HepG2 (cell line): Measurements from ENCODE around the gene SCARF1. TPM values are rescaled to one million over a fixed set of nuclear protein-coding genes. Genes with fewer than 3 reads are reported as not detected.

ENCODE experiments used
- CEBPG ChIP-seq: IDR thresholded peaks from 2 replicates; pipeline ENCODE4 v1.6.1; 2016
- GFI1 ChIP-seq: sonication (generic); formaldehyde crosslinking; IDR thresholded peaks from 2 replicates; pipeline ENCODE4 v1.5.0; 2020; ENCODE audit warnings: missing genetic modification reagents, mild to moderate bottlenecking, borderline replicate concordance
- HIC2 ChIP-seq: sonication (generic); formaldehyde crosslinking; IDR thresholded peaks from 2 replicates; pipeline ENCODE4 v1.9.0; 2022; ENCODE audit warnings: low read depth, missing genetic modification reagents
- IRF2 ChIP-seq: IDR thresholded peaks from 2 replicates; pipeline ENCODE4 v1.6.1; 2018; ENCODE audit warnings: missing genetic modification reagents, missing compliant biosample characterization
- JARID2 ChIP-seq: sonication (generic); formaldehyde crosslinking; IDR thresholded peaks from 2 replicates; pipeline ENCODE4 v1.8.1; 2023; ENCODE audit warnings: missing genetic modification reagents, inconsistent platforms; ENCODE audit not compliant: insufficient replicate concordance
- MTF2 ChIP-seq: sonication (generic); formaldehyde crosslinking; IDR thresholded peaks from 2 replicates; pipeline ENCODE4 v1.5.0; 2020; ENCODE audit warnings: missing genetic modification reagents, borderline replicate concordance
- TCF7L2 ChIP-seq: IDR thresholded peaks from 2 replicates; pipeline ENCODE4 v1.6.1; 2011; ENCODE audit warnings: mild to moderate bottlenecking, low read depth, low read length, moderate library complexity
- TRIM22 ChIP-seq: fragments of 450-650 bp; IDR thresholded peaks from 2 replicates; pipeline ENCODE4 v1.6.1; 2017
- U2AF2 ChIP-seq: fragments of 200-400 bp; formaldehyde crosslinking; IDR thresholded peaks from 2 replicates; pipeline ENCODE4 v1.6.1; 2017; ENCODE audit warnings: low read depth, mild to moderate bottlenecking, low read length
- YEATS2 ChIP-seq: sonication (generic); formaldehyde crosslinking; IDR thresholded peaks from 2 replicates; pipeline ENCODE4 v1.4.0; 2020; ENCODE audit warnings: missing genetic modification reagents, borderline replicate concordance
- ZBTB38 ChIP-seq: sonication (generic); formaldehyde crosslinking; IDR thresholded peaks from 2 replicates; pipeline ENCODE4 v1.5.1; 2020; ENCODE audit warnings: mild to moderate bottlenecking, missing genetic modification reagents
- ZKSCAN1 ChIP-seq: fragments of 150-350 bp; IDR thresholded peaks from 2 replicates; pipeline ENCODE4 v1.6.1; 2014; ENCODE audit warnings: low read length
- ZNF12 ChIP-seq: sonication (generic); formaldehyde crosslinking; IDR thresholded peaks from 2 replicates; pipeline ENCODE4 v1.5.0; 2020; ENCODE audit warnings: missing genetic modification reagents
- ZNF512 ChIP-seq: sonication (generic); formaldehyde crosslinking; IDR thresholded peaks from 2 replicates; pipeline ENCODE4 v1.4.0; 2020; ENCODE audit warnings: mild to moderate bottlenecking, missing genetic modification reagents
- ZNF652 ChIP-seq: IDR thresholded peaks from 2 replicates; pipeline ENCODE4 v1.6.1; 2016; ENCODE audit warnings: low read depth, borderline replicate concordance
- ZNF687 ChIP-seq: sonication (generic); formaldehyde crosslinking; IDR thresholded peaks from 2 replicates; pipeline ENCODE4 v1.5.1; 2020; ENCODE audit warnings: mild to moderate bottlenecking, missing genetic modification reagents, moderate library complexity
- ZNF770 ChIP-seq: sonication (generic); formaldehyde crosslinking; IDR thresholded peaks from 2 replicates; pipeline ENCODE4 v1.5.0; 2020; ENCODE audit warnings: mild to moderate bottlenecking, missing genetic modification reagents
- ZNF780A ChIP-seq: sonication (generic); formaldehyde crosslinking; IDR thresholded peaks from 2 replicates; pipeline ENCODE4 v1.8.0; 2022; ENCODE audit warnings: mild to moderate bottlenecking, missing genetic modification reagents, moderate library complexity
- polyA plus RNA-seq, 8 experiments: library from polyadenylated mRNA; depleted of rRNA in 3 of 8; stranded (reverse) in 7 of 8; unstranded in 1 of 8; fragments of >200 nt; fragmentation: Illumina TruSeq in 4 of 8; extraction: Trizol in 4 of 8; gene quantifications; 2 replicates each; pipeline versions ENCODE4 v1.2.1 to v1.2.3, GENCODE V29; 2011 to 2016; ENCODE audit warnings: low read depth in 4 of 8, missing spikeins in 1 of 8, mixed read lengths in 1 of 8; ENCODE audit not compliant: insufficient read depth in 1 of 8
- total RNA-seq, 5 experiments: library from RNA; depleted of rRNA; stranded (reverse); fragments of >200 nt; fragmentation: Illumina TruSeq; extraction: Trizol; gene quantifications; 2 replicates each; pipeline ENCODE4 v1.2.3, GENCODE V29; 2016; ENCODE audit warnings: low read depth in 1 of 5

SCARF1 gene
- total and polyA plus RNA-seq, 2 of the 13 experiments (the other 11 are each of a cell fraction or from before 2014, with no cell fraction given) = 0.24 to 0.71 TPM

GRCh38 chr17:1648963-1649843 lies 3.7 kb upstream of the SCARF1 start (continued):
- peak; percentile 22 for TF ChIP-seq ZNF687
- no peak for TF ChIP-seq CEBPG (CRISPR knock-in tag)
- no peak for TF ChIP-seq GFI1 (CRISPR knock-in tag)
- TF ChIP-seq ZNF12 (CRISPR knock-in tag) = no peak; the same call in 1 of the 2 replicates
- TF ChIP-seq ZBTB38 = no peak; the same call in 1 of the 2 replicates
- no peak for TF ChIP-seq U2AF2
- no peak for TF ChIP-seq ZKSCAN1
- no peak; the same call in 1 of the 2 replicates for TF ChIP-seq ZNF770 (CRISPR knock-in tag)
- TF ChIP-seq ZNF512 (CRISPR knock-in tag) = no peak
- peak; percentile 90; the same call in 1 of the 2 replicates for TF ChIP-seq MTF2 (CRISPR knock-in tag)
- no peak for TF ChIP-seq JARID2 (CRISPR knock-in tag)
- TF ChIP-seq ZNF652 (CRISPR knock-in tag) = no peak
- TF ChIP-seq ZNF780A (CRISPR knock-in tag) = 0 out of 2 replicates have a peak, but pooled peaks have one; percentile 53
- no peak for TF ChIP-seq YEATS2 (CRISPR knock-in tag)
- no peak; the same call in 1 of the 2 replicates for TF ChIP-seq HIC2 (CRISPR knock-in tag)
- no peak for TF ChIP-seq TRIM22
- no peak for TF ChIP-seq IRF2 (CRISPR knock-in tag)
- TF ChIP-seq TCF7L2 = no peak
